Endothelial cell of umbilical vein (primary cell): ENCODE measurements around the gene RPGRIP1. TPM values are rescaled to one million over a fixed set of nuclear protein-coding genes. Genes with fewer than 3 reads are reported as not detected.

Experiments
- BruUV-seq: library from RNA; stranded (reverse); fragments of 400-500 nt; replicated peaks from 2 replicates; lab custom pipeline; 2021; lab: Mats Ljungman, UMichigan
- CTCF ChIA-PET: fragments of 300-600, 350-600 bp; sonication (Branson Sonifier 250); formaldehyde crosslinking; loops from one replicate; lab custom pipeline; 2021; ENCODE audit warnings: antibody characterized with exemption, inconsistent platforms; lab: Charles Lee
- POLR2A ChIA-PET: fragments of 300-600, 350-600 bp; sonication (Branson Sonifier 250); formaldehyde crosslinking; loops from one replicate; lab custom pipeline; 2021; ENCODE audit warnings: antibody characterized with exemption, inconsistent platforms; lab: Charles Lee
- DNase-seq: peaks from one replicate; pipeline ENCODE4 v3.0.0-alpha.2; 2011; ENCODE audit warnings: low read depth, low spot score
- FAIRE-seq: peaks from 2 replicates; lab custom pipeline; 2011; peaks lifted over from hg19 to GRCh38; lab: Jason Lieb, UNC
- H2AFZ ChIP-seq: 2 replicates; pipeline ENCODE4 v1.6.0; 2012; ENCODE audit warnings: low read depth, low read length, control low read depth, inconsistent platforms
- H3K27ac ChIP-seq: 2 replicates; pipeline ENCODE4 v1.5.1; 2011; ENCODE audit warnings: low read depth, mild to moderate bottlenecking, control low read depth, low read length, moderate library complexity; ENCODE audit not compliant: insufficient read depth
- H3K27me3 ChIP-seq, 2 experiments: 2 replicates each; pipeline versions ENCODE4 v1.6.0 to v1.6.1; 2011; ENCODE audit warnings: low read length in 2 of 2, mixed read lengths in 1 of 2; ENCODE audit not compliant: control insufficient read depth in 2 of 2, insufficient read depth in 2 of 2
- H3K36me3 ChIP-seq, 2 experiments: 2 replicates in 1 of 2; 3 replicates in 1 of 2; pipeline ENCODE4 v1.5.1; 2011; ENCODE audit warnings: low read length in 2 of 2, mild to moderate bottlenecking in 1 of 2, moderate library complexity in 1 of 2; ENCODE audit not compliant: control insufficient read depth in 2 of 2, insufficient read depth in 2 of 2; ENCODE audit errors: extremely low read depth in 1 of 2
- H3K4me1 ChIP-seq: 3 replicates; pipeline ENCODE4 v1.5.1; 2011; ENCODE audit warnings: mild to moderate bottlenecking, low read length; ENCODE audit not compliant: control insufficient read depth, insufficient read depth; ENCODE audit errors: extremely low read depth
- H3K4me2 ChIP-seq: 2 replicates; pipeline ENCODE4 v1.6.1; 2011; ENCODE audit warnings: low read length, control low read depth, mixed read lengths; ENCODE audit not compliant: insufficient read depth
- H3K4me3 ChIP-seq, 3 experiments: fragments of 200-600 bp in 1 of 3; sonication (generic), shearing (Covaris generic) in 1 of 3; replicated peaks in 1 of 3; 2 replicates each; pipeline ENCODE4 v1.5.1; 2011 to 2016; ENCODE audit warnings: control low read depth in 3 of 3, low read length in 3 of 3, mild to moderate bottlenecking in 2 of 3, inconsistent platforms in 1 of 3, low read depth in 1 of 3, moderate library complexity in 1 of 3; ENCODE audit not compliant: insufficient read depth in 1 of 3
- H3K79me2 ChIP-seq: 2 replicates; pipeline ENCODE4 v1.6.0; 2012; ENCODE audit warnings: low read length, inconsistent platforms; ENCODE audit not compliant: control insufficient read depth, insufficient read depth
- H3K9ac ChIP-seq: replicated peaks from 2 replicates; pipeline ENCODE3; 2011; ENCODE audit warnings: low read length, control low read depth; ENCODE audit not compliant: insufficient read depth; ENCODE audit errors: extremely low read depth
- H3K9me1 ChIP-seq: replicated peaks from 3 replicates; pipeline ENCODE4 v1.6.0; 2011; ENCODE audit warnings: mild to moderate bottlenecking, low read length; ENCODE audit not compliant: control insufficient read depth, insufficient read depth; ENCODE audit errors: extremely low read depth
- H3K9me3 ChIP-seq: replicated peaks from 2 replicates; pipeline ENCODE4 v1.5.1; 2012; ENCODE audit warnings: low read length, inconsistent platforms; ENCODE audit not compliant: control insufficient read depth, insufficient read depth
- H4K20me1 ChIP-seq: replicated peaks from 2 replicates; pipeline ENCODE3; 2011; ENCODE audit warnings: mild to moderate bottlenecking, low read length; ENCODE audit not compliant: control insufficient read depth, insufficient read depth; ENCODE audit errors: extremely low read depth
- EZH2 ChIP-seq: IDR thresholded peaks from 2 replicates; pipeline ENCODE4 v1.6.1; 2012; ENCODE audit warnings: borderline replicate concordance, low read depth, mild to moderate bottlenecking, moderate library complexity, low read length, inconsistent platforms; ENCODE audit not compliant: severe bottlenecking
- FOS ChIP-seq: IDR thresholded peaks from 2 replicates; pipeline ENCODE4 v1.6.1; 2011; ENCODE audit warnings: mild to moderate bottlenecking, low read length, moderate library complexity, borderline replicate concordance; ENCODE audit not compliant: insufficient read depth
- GATA2 ChIP-seq: IDR thresholded peaks from 2 replicates; pipeline ENCODE4 v1.7.0; 2011; ENCODE audit warnings: low read depth, mild to moderate bottlenecking, moderate library complexity, mixed read lengths, low read length; ENCODE audit not compliant: insufficient read length, insufficient read depth
- JUN ChIP-seq: IDR thresholded peaks from 2 replicates; pipeline ENCODE4 v1.6.1; 2011; ENCODE audit warnings: borderline replicate concordance, low read depth; ENCODE audit not compliant: insufficient read length, insufficient read depth
- MYC ChIP-seq: IDR thresholded peaks from one replicate; pipeline ENCODE4 v1.6.1; 2011; ENCODE audit warnings: mild to moderate bottlenecking, low read depth, low read length
- POLR2A ChIP-seq: IDR thresholded peaks from 2 replicates; pipeline ENCODE4 v1.6.1; 2012; ENCODE audit warnings: low read depth, mild to moderate bottlenecking, control low read depth, low read length
- POLR2AphosphoS5 ChIP-seq: IDR thresholded peaks from 2 replicates; pipeline ENCODE4 v1.6.1; 2012; ENCODE audit warnings: low read depth, mild to moderate bottlenecking, control low read depth, low read length, moderate library complexity; ENCODE audit not compliant: insufficient read depth
- dilution Hi-C: fragments of 300-500 bp; cut with MboI; formaldehyde crosslinking; loops from one replicate; pipeline ENCODE4 v1.15.0; 2019; ENCODE audit warnings: low sequenced_read_pairs; ENCODE audit not compliant: extremely low pct_ligation_motif_present
- intact Hi-C: fragments of 100-400 bp; cut with micrococcal nuclease; formaldehyde crosslinking; loops from one replicate; pipeline ENCODE4 v1.10.0; 2022
- polyA plus RNA-seq, 4 experiments: library from polyadenylated mRNA; depleted of rRNA in 3 of 4; stranded (reverse) in 3 of 4; unstranded in 1 of 4; fragments of >200 nt; gene quantifications; 2 replicates each; pipeline versions ENCODE4 v1.2.1 to v1.2.3, GENCODE V29; 2011 to 2012; ENCODE audit warnings: missing spikeins in 1 of 4
- total RNA-seq: library from RNA; stranded (reverse); gene quantifications from 2 replicates; pipeline ENCODE4 v1.2.3, GENCODE V29; 2021
- TF ChIP-seq, protein P1 (sequence below): IDR thresholded peaks from 2 replicates; pipeline ENCODE4 v1.6.1; 2011; ENCODE audit not compliant: insufficient read depth, insufficient read length
- TF ChIP-seq, protein P2 (sequence below), 2 donors: IDR thresholded peaks; 1 replicate in 1 of 2; 2 replicates in 1 of 2; pipeline ENCODE4 v1.5.1; 2011; ENCODE audit warnings: low read length in 2 of 2, mild to moderate bottlenecking in 2 of 2, moderate library complexity in 2 of 2, control low read depth in 1 of 2, inconsistent platforms in 1 of 2, low read depth in 1 of 2; ENCODE audit not compliant: insufficient read depth in 1 of 2; ENCODE audit errors: extremely low read depth in 1 of 2

Gene RPGRIP1
- total and polyA plus RNA-seq, 2 donors (not counting 3 experiments of a cell fraction or from before 2014, with no cell fraction given): not detected

DNA sequence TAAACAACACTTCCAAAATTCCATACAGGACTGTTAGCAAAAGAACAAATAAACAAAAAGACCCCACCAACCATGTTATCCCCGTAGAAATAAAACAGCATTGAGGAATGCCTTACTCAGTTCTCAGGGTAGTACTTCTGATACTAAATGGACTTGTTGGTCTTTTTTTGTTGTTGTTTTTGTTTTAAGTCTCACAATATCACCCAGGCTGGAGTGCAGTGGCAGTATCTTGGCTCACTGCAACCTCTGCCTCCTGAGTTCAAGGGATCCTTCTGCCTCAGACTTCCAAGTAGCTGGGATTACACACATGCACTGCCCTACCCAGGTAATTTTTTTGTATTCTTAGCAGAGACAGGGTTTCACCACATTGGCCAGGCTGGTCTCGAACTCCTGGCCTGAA lies 27.7 kb upstream of the RPGRIP1 start:
- peaks cover 2% of the 10 kb centered on the region for H3K9me1 ChIP-seq
- no peaks in the 10 kb centered on the region for H3K27me3 ChIP-seq
- H3K27ac ChIP-seq: no peak overlapping the region
- no TSS peak for BruUV-seq
- TF ChIP-seq FOS: no peak
- TF ChIP-seq, protein P1, sequence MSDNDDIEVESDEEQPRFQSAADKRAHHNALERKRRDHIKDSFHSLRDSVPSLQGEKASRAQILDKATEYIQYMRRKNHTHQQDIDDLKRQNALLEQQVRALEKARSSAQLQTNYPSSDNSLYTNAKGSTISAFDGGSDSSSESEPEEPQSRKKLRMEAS: no peak
- no peak for TF ChIP-seq EZH2
- TF ChIP-seq, protein P2, sequence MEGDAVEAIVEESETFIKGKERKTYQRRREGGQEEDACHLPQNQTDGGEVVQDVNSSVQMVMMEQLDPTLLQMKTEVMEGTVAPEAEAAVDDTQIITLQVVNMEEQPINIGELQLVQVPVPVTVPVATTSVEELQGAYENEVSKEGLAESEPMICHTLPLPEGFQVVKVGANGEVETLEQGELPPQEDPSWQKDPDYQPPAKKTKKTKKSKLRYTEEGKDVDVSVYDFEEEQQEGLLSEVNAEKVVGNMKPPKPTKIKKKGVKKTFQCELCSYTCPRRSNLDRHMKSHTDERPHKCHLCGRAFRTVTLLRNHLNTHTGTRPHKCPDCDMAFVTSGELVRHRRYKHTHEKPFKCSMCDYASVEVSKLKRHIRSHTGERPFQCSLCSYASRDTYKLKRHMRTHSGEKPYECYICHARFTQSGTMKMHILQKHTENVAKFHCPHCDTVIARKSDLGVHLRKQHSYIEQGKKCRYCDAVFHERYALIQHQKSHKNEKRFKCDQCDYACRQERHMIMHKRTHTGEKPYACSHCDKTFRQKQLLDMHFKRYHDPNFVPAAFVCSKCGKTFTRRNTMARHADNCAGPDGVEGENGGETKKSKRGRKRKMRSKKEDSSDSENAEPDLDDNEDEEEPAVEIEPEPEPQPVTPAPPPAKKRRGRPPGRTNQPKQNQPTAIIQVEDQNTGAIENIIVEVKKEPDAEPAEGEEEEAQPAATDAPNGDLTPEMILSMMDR (IDR thresholded peaks at IDR 0.05; ENCODE audit: extremely low read depth in 1 of 2, insufficient read depth in 1 of 2, low read depth in 1 of 2, low read length in 2 of 2): no peak
- TF ChIP-seq POLR2AphosphoS5: no peak
- TF ChIP-seq MYC: no peak
- no peak for TF ChIP-seq GATA2
- TF ChIP-seq POLR2A: no peak
- no peak for TF ChIP-seq JUN
- H3K4me2 ChIP-seq: no peak overlapping the region
- no peak overlapping the region for H3K4me3 ChIP-seq
- intact Hi-C loops: no loop called here
- peaks cover 100% of the 10 kb centered on the region for H3K79me2 ChIP-seq
- dilution Hi-C loops: no loop called here
- no peak overlapping the region for H3K9ac ChIP-seq
- no peaks in the 10 kb centered on the region for H3K9me3 ChIP-seq
- ChIA-PET CTCF (no interaction called here), POLR2A (no interaction called here)
- peaks cover 10 to 39% of the 10 kb centered on the region in 2 experiments for H3K36me3 ChIP-seq
- no peak overlapping the region for H2AFZ ChIP-seq
- H3K4me1 ChIP-seq: peaks cover 12% of the 10 kb centered on the region
- no peak for FAIRE-seq
- H4K20me1 ChIP-seq: peaks cover 32% of the 10 kb centered on the region
- DNase-seq: no peak
